CD4-positive, alpha-beta T cell treated with Interleukin-21 for 1 hour (primary cell): ENCODE measurements around the gene KRT36.

Experiments used
- DNase-seq: peaks from one replicate; pipeline ENCODE4 v3.0.0-alpha.2; 2020

Gene KRT36

GRCh38 chr17:41489531-41489930, at the start of gene KRT36:
KRT36 (minus strand) TSS chr17:41489910; CDS start chr17:41489864, 46 bp downstream.
- DNase-seq, result no peak

GRCh38 chr17:41539071-41539492, 49.4 kb upstream of the KRT36 start:
- no peak for DNase-seq

GRCh38 chr17:41538565-41538991, 48.9 kb upstream of the KRT36 start:
- DNase-seq, result no peak

GRCh38 chr17:41537990-41538389, 48.3 kb upstream of the KRT36 start:
- DNase-seq, result no peak

GRCh38 chr17:41537614-41537954, 47.9 kb upstream of the KRT36 start:
- DNase-seq, result no peak

- DNase-seq, result no peak
These were observed 47.3 kb upstream of the KRT36 start for GRCh38 chr17:41536741-41537613.

- no peak for DNase-seq
These were observed 46.2 kb upstream of the KRT36 start for GRCh38 chr17:41535764-41536481.

GRCh38 chr17:41534899-41535546, 45.3 kb upstream of the KRT36 start:
- DNase-seq, result no peak

GRCh38 chr17:41533613-41534012, 43.9 kb upstream of the KRT36 start:
- DNase-seq, result no peak

- no peak for DNase-seq
These were observed 43.3 kb upstream of the KRT36 start for GRCh38 chr17:41532947-41533570.

GRCh38 chr17:41531993-41532392, 42.3 kb upstream of the KRT36 start:
- no peak for DNase-seq

- no peak for DNase-seq
These were observed 40.6 kb upstream of the KRT36 start for GRCh38 chr17:41530062-41531048.

- DNase-seq, result no peak
These were observed 39.8 kb upstream of the KRT36 start for GRCh38 chr17:41529491-41529915.

GRCh38 chr17:41528959-41529353, 39.2 kb upstream of the KRT36 start:
- no peak for DNase-seq

GRCh38 chr17:41527063-41528023, 37.6 kb upstream of the KRT36 start:
- no peak for DNase-seq

GRCh38 chr17:41524261-41524660, 34.6 kb upstream of the KRT36 start:
- no peak for DNase-seq

GRCh38 chr17:41523787-41524186, 34.1 kb upstream of the KRT36 start:
- no peak for DNase-seq

- no peak for DNase-seq
These were observed 33.5 kb upstream of the KRT36 start for GRCh38 chr17:41523225-41523593.

GRCh38 chr17:41522301-41523224, 32.9 kb upstream of the KRT36 start:
- no peak for DNase-seq
